ENCODE data around the gene DYRK1A. TPM values are rescaled to one million over a fixed set of nuclear protein-coding genes. Genes with fewer than 3 reads are reported as not detected.
A peak's percentile ranks its signal among the peaks of the same experiment; 100 is the strongest.

DYRK1A gene
- total RNA-seq, 1 donor from 2014 or later = 76.0 TPM

GRCh38 chr21:37365517-37366481 is 774 bp upstream of the DYRK1A start:
- peak; percentile 22 for DNase-seq (ENCODE audit: low read depth)

GRCh38 chr21:37367336-37367702 is 746 bp downstream of the DYRK1A start:
- DNase-seq (ENCODE audit: low read depth) = no peak

- DNase-seq (ENCODE audit: low read depth) = peak; percentile 18
Measured at GRCh38 chr21:37367703-37368540, 1.3 kb downstream of the DYRK1A start.

GRCh38 chr21:37368541-37369279 is 2.1 kb downstream of the DYRK1A start:
- peak; percentile 52 for DNase-seq (ENCODE audit: low read depth)

GRCh38 chr21:37369307-37369854 is 2.8 kb downstream of the DYRK1A start:
- no peak for DNase-seq (ENCODE audit: low read depth)

- peak; percentile 31 for DNase-seq (ENCODE audit: low read depth)
Measured at GRCh38 chr21:37370152-37371040, 3.8 kb downstream of the DYRK1A start.

- no peak for DNase-seq (ENCODE audit: low read depth)
Measured at GRCh38 chr21:37371041-37371397, 4.4 kb downstream of the DYRK1A start.

- no peak for DNase-seq (ENCODE audit: low read depth)
Measured at GRCh38 chr21:37372127-37372731, 5.7 kb downstream of the DYRK1A start.

- no peak for DNase-seq (ENCODE audit: low read depth)
Measured at GRCh38 chr21:37372951-37373350, 6.4 kb downstream of the DYRK1A start.

GRCh38 chr21:37373539-37373938 is 7.0 kb downstream of the DYRK1A start:
- DNase-seq (ENCODE audit: low read depth) = peak; percentile 33

GRCh38 chr21:37374027-37374426 is 7.5 kb downstream of the DYRK1A start:
- peak; percentile 60 for DNase-seq (ENCODE audit: low read depth)

GRCh38 chr21:37375866-37376574 is 9.4 kb downstream of the DYRK1A start:
- no peak for DNase-seq (ENCODE audit: low read depth)

- DNase-seq (ENCODE audit: low read depth) = no peak
Measured at GRCh38 chr21:37378700-37379139, 12.1 kb downstream of the DYRK1A start.

GRCh38 chr21:37380349-37381323 is 14.1 kb downstream of the DYRK1A start:
- no peak for DNase-seq (ENCODE audit: low read depth)

GRCh38 chr21:37381883-37382585 is 15.5 kb downstream of the DYRK1A start:
- no peak for DNase-seq (ENCODE audit: low read depth)

- no peak for DNase-seq (ENCODE audit: low read depth)
Measured at GRCh38 chr21:37383086-37383485, 16.5 kb downstream of the DYRK1A start.

- no peak for DNase-seq (ENCODE audit: low read depth)
Measured at GRCh38 chr21:37383784-37384311, 17.3 kb downstream of the DYRK1A start.

Measured in renal cortical epithelial cell (primary cell).